GM12878 (cell line): ENCODE measurements around the gene EMID1. TPM values are rescaled to one million over a fixed set of nuclear protein-coding genes. Genes with fewer than 3 reads are reported as not detected.

Experiments used
- ATAC-seq: fragments of 200-7000 bp; cut with Tn5 transposase; 3 replicates; pipeline ENCODE4 v1.9.1; 2020; ENCODE audit warnings: mild to moderate bottlenecking, moderate library complexity
- BruUV-seq: library from RNA; stranded (reverse); fragments of 400-500 nt; replicated peaks from 2 replicates; lab custom pipeline; 2021; lab: Mats Ljungman, UMichigan
- CTCF ChIA-PET: fragments of 300-600 bp; sonication (Branson Sonifier 250); formaldehyde crosslinking; extraction: SDS; loops from one replicate; lab custom pipeline; 2021; ENCODE audit warnings: inconsistent platforms; lab: Yijun Ruan, JAX
- POLR2A ChIA-PET: fragments of 350-600 bp; formaldehyde crosslinking; extraction: SDS; loops from one replicate; lab custom pipeline; 2021; ENCODE audit warnings: inconsistent platforms; lab: Charles Lee
- RAD21 ChIA-PET: fragments of 300-600 bp; sonication (Branson Sonifier 250); formaldehyde crosslinking; loops from one replicate; lab custom pipeline; 2023; ENCODE audit warnings: antibody characterized with exemption; ENCODE audit not compliant: unreplicated experiment; lab: Charles Lee
- SMC1A ChIA-PET: fragments of 300-600 bp; sonication (Branson Sonifier 250); formaldehyde crosslinking; loops from one replicate; lab custom pipeline; 2023; ENCODE audit not compliant: unreplicated experiment, uncharacterized antibody; lab: Charles Lee
- DNase-seq: peaks from one replicate; pipeline ENCODE4 v3.0.0-alpha.2; 2011; ENCODE audit warnings: low read depth, low spot score
- FAIRE-seq: peaks from 3 replicates; lab custom pipeline; 2011; peaks lifted over from hg19 to GRCh38; lab: Jason Lieb, UNC
- H2AFZ ChIP-seq: 2 replicates; pipeline ENCODE4 v1.6.0; 2011; ENCODE audit warnings: low read depth, low read length, control low read depth; ENCODE audit not compliant: control insufficient read depth
- H3K27ac ChIP-seq: 2 replicates; pipeline ENCODE4 v1.5.1; 2011; ENCODE audit warnings: control low read depth; ENCODE audit not compliant: control insufficient read depth, insufficient read depth
- H3K27me3 ChIP-seq, 2 experiments: replicated peaks in 1 of 2; 2 replicates each; pipeline versions ENCODE4 v1.6.0 to v1.6.1; 2011; ENCODE audit warnings: low read length in 1 of 2; ENCODE audit not compliant: control insufficient read depth in 2 of 2, insufficient read depth in 2 of 2
- H3K36me3 ChIP-seq, 2 experiments: 2 replicates each; pipeline ENCODE4 v1.5.1; 2011; ENCODE audit warnings: low read length in 1 of 2; ENCODE audit not compliant: control insufficient read depth in 2 of 2, insufficient read depth in 2 of 2
- H3K4me1 ChIP-seq: 2 replicates; pipeline ENCODE4 v1.6.1; 2011; ENCODE audit warnings: mild to moderate bottlenecking, low read length, moderate library complexity, mixed read lengths; ENCODE audit not compliant: control insufficient read depth, insufficient read depth
- H3K4me2 ChIP-seq: 2 replicates; pipeline ENCODE4 v1.6.0; 2011; ENCODE audit warnings: control low read depth; ENCODE audit not compliant: control insufficient read depth, insufficient read depth
- H3K4me3 ChIP-seq: fragments of 200-600 bp; sonication (generic); 2 replicates; pipeline ENCODE4 v1.5.1; 2016
- H3K79me2 ChIP-seq: 2 replicates; pipeline ENCODE4 v1.6.0; 2011; ENCODE audit warnings: low read length; ENCODE audit not compliant: control insufficient read depth, insufficient read depth
- H3K9ac ChIP-seq: 2 replicates; pipeline ENCODE4 v1.8.0; 2011; ENCODE audit warnings: low read length, control low read depth, mixed read lengths; ENCODE audit not compliant: control insufficient read depth, insufficient read depth
- H3K9me3 ChIP-seq: replicated peaks from 3 replicates; pipeline ENCODE4 v1.5.1; 2011; ENCODE audit warnings: mild to moderate bottlenecking, low read length; ENCODE audit not compliant: control insufficient read depth, insufficient read depth
- H4K20me1 ChIP-seq: 2 replicates; pipeline ENCODE4 v1.6.0; 2011; ENCODE audit not compliant: control insufficient read depth, insufficient read depth
- BCL11A ChIP-seq: IDR thresholded peaks from 2 replicates; pipeline ENCODE4 v1.6.1; 2011; ENCODE audit warnings: low read depth, low read length
- BMI1 ChIP-seq: fragments of 450-650 bp; IDR thresholded peaks from 2 replicates; pipeline ENCODE4 v1.6.1; 2016; ENCODE audit warnings: mild to moderate bottlenecking, moderate library complexity, borderline replicate concordance
- E2F8 ChIP-seq: fragments of 450-650 bp; IDR thresholded peaks from 2 replicates; pipeline ENCODE4 v1.6.1; 2018; ENCODE audit warnings: mild to moderate bottlenecking, low read depth, moderate library complexity; ENCODE audit not compliant: partially characterized antibody
- NR2C1 ChIP-seq: fragments of 450-650 bp; IDR thresholded peaks from 2 replicates; pipeline ENCODE4 v1.6.1; 2017; ENCODE audit warnings: antibody characterized with exemption, mild to moderate bottlenecking, moderate library complexity
- PML ChIP-seq: IDR thresholded peaks from 2 replicates; pipeline ENCODE4 v1.6.1; 2012; ENCODE audit warnings: low read length, inconsistent platforms
- POLR2AphosphoS2 ChIP-seq: IDR thresholded peaks from 2 replicates; pipeline ENCODE4 v1.6.1; 2011; ENCODE audit warnings: low read depth, mild to moderate bottlenecking, low read length, improper control_type of control experiment, moderate library complexity
- TBL1XR1 ChIP-seq: IDR thresholded peaks from 2 replicates; pipeline ENCODE4 v1.6.1; 2012; ENCODE audit warnings: low read depth, low read length, improper control_type of control experiment
- TCF7 ChIP-seq: IDR thresholded peaks from 2 replicates; pipeline ENCODE4 v1.6.1; 2014; ENCODE audit warnings: antibody characterized with exemption, borderline replicate concordance
- WGBS: methylation state at CpG from one replicate; pipeline ENCODE4 v1.1.6; 2016; ENCODE audit warnings: low lambda C conversion rate; ENCODE audit not compliant: insufficient replicate concordance, insufficient coverage; ENCODE audit errors: missing lambda C conversion rate; 5-methylcytosine and 5-hydroxymethylcytosine counted together
- in situ Hi-C: fragments of 300-500 bp; cut with MboI; formaldehyde crosslinking; loops from 9 replicates; pipeline ENCODE4 v1.14.3; 2018; ENCODE audit warnings: mixed read lengths
- intact Hi-C: fragments of 100-400 bp; cut with micrococcal nuclease; formaldehyde crosslinking; loops from one replicate; pipeline ENCODE4 v1.14.2; 2022; ENCODE audit not compliant: unreplicated experiment
- polyA plus RNA-seq, 11 experiments: library from polyadenylated mRNA; depleted of rRNA in 4 of 11; unstranded in 6 of 11; stranded (reverse) in 5 of 11; fragments of >200 nt; fragmentation: Nextera tagmentation in 4 of 11; fragmentation: Illumina TruSeq in 1 of 11; extraction: Ambion mirVana in 4 of 11; extraction: Trizol in 1 of 11; gene quantifications; 1 replicate in 1 of 11; 2 replicates in 10 of 11; pipeline versions ENCODE4 v1.2.1 to v1.2.3, GENCODE V29; 2011 to 2016; ENCODE audit warnings: inconsistent platforms in 2 of 11, missing spikeins in 2 of 11, low read depth in 1 of 11
- total RNA-seq, 4 experiments: library from RNA; depleted of rRNA in 3 of 4; stranded (reverse); fragments of >200 nt in 3 of 4; fragmentation: Illumina TruSeq in 1 of 4; extraction: Trizol in 1 of 4; gene quantifications; 2 replicates each; pipeline versions ENCODE4 v1.2.1 to v1.2.3, GENCODE V29; 2013 to 2021
- TF ChIP-seq, protein P1 (sequence below): fragments of 450-650 bp; IDR thresholded peaks from 2 replicates; pipeline ENCODE4 v1.6.1; 2017; ENCODE audit warnings: low read depth, mild to moderate bottlenecking, moderate library complexity
- TF ChIP-seq, protein P2 (sequence below): fragments of 150-350 bp; IDR thresholded peaks from 2 replicates; pipeline ENCODE4 v1.6.1; 2014; ENCODE audit warnings: mild to moderate bottlenecking, low read depth, low read length
- TF ChIP-seq, protein P3 (sequence below): IDR thresholded peaks from 2 replicates; pipeline ENCODE4 v1.6.1; 2011; ENCODE audit warnings: low read depth, mild to moderate bottlenecking, low read length, moderate library complexity, borderline replicate concordance; ENCODE audit errors: extremely low read depth
- TF ChIP-seq, protein P4 (sequence below): IDR thresholded peaks from 2 replicates; pipeline ENCODE4 v1.6.1; 2011; ENCODE audit warnings: borderline replicate concordance, low read depth, mild to moderate bottlenecking, moderate library complexity, low read length; ENCODE audit not compliant: insufficient read depth, poor library complexity, severe bottlenecking

Gene EMID1
- total and polyA plus RNA-seq, 10 of the 15 experiments (the other 5 are each of a cell fraction or from before 2014, with no cell fraction given): 1.2 to 60.3 (median 12.0) TPM

DNA sequence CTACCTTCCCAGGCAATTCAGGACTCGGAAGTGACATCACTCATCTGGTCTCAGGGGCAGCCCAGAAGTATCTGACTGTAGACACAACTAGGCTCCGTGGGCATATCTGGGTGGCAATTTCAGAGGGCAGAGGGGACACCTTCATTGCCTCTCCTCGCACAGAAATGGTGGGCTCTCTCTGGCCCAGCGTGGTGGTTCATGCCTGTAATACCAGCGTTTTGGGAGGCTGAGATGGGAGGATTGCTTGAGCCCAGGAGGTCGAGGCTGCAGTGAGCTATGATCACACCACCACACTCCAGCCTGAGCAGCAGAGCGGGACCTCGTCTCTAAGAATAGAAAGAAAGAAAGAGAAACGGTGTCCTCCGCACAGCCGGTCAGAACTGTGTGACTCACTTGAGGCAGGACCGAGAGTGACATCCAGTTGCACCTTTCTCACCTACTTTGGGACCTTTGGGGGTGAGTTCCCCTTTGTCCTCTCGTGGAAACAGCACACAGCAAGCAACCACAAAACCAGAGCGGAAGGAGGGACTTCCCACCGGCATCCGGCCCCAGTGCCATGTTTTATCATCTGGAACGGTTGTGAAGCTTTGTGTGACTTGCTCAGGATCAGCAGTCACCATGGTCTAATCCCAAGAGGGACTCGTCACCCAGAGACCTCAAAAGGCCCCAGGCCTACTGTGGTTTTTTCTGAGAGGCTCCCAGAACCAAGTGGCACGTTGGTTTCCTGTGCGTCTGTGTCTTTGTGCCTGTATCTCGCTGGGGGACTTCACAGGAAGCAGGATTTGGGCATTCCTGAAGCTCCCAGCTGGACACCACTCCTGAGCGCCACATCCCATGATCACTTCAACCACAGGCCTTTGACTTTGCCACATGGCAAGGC, 38.4 kb upstream of the EMID1 start:
- peak overlapping the region; percentile 64 for H3K4me2 ChIP-seq
- ChIA-PET CTCF (interaction anchor here (0.6 to 6.2 kb wide), 11 partner anchors 9 to 369 kb away, joined by 3 to 78 read pairs (median 5); partner anchors contain the start of gene EMID1), POLR2A (interaction anchor here (0.6 to 10.6 kb wide), 4 partner anchors 9 to 438 kb away, joined by 3 to 239 read pairs (median 4); partner anchors contain the start of gene EMID1)
- TF ChIP-seq BMI1 (peak; percentile 80), TBL1XR1 (peak; percentile 100), NR2C1 (no peak), BCL11A (peak; percentile 95), TCF7 (peak; percentile 77), PML (0 out of 2 replicates have a peak, but pooled peaks have one; percentile 84), POLR2AphosphoS2 (no peak), E2F8 (peak; percentile 74)
- TF ChIP-seq, protein P1, sequence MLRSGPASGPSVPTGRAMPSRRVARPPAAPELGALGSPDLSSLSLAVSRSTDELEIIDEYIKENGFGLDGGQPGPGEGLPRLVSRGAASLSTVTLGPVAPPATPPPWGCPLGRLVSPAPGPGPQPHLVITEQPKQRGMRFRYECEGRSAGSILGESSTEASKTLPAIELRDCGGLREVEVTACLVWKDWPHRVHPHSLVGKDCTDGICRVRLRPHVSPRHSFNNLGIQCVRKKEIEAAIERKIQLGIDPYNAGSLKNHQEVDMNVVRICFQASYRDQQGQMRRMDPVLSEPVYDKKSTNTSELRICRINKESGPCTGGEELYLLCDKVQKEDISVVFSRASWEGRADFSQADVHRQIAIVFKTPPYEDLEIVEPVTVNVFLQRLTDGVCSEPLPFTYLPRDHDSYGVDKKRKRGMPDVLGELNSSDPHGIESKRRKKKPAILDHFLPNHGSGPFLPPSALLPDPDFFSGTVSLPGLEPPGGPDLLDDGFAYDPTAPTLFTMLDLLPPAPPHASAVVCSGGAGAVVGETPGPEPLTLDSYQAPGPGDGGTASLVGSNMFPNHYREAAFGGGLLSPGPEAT: peak; percentile 100
- TF ChIP-seq, protein P2, sequence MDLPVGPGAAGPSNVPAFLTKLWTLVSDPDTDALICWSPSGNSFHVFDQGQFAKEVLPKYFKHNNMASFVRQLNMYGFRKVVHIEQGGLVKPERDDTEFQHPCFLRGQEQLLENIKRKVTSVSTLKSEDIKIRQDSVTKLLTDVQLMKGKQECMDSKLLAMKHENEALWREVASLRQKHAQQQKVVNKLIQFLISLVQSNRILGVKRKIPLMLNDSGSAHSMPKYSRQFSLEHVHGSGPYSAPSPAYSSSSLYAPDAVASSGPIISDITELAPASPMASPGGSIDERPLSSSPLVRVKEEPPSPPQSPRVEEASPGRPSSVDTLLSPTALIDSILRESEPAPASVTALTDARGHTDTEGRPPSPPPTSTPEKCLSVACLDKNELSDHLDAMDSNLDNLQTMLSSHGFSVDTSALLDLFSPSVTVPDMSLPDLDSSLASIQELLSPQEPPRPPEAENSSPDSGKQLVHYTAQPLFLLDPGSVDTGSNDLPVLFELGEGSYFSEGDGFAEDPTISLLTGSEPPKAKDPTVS: no peak
- TF ChIP-seq, protein P3, sequence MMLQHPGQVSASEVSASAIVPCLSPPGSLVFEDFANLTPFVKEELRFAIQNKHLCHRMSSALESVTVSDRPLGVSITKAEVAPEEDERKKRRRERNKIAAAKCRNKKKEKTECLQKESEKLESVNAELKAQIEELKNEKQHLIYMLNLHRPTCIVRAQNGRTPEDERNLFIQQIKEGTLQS: no peak
- TF ChIP-seq, protein P4, sequence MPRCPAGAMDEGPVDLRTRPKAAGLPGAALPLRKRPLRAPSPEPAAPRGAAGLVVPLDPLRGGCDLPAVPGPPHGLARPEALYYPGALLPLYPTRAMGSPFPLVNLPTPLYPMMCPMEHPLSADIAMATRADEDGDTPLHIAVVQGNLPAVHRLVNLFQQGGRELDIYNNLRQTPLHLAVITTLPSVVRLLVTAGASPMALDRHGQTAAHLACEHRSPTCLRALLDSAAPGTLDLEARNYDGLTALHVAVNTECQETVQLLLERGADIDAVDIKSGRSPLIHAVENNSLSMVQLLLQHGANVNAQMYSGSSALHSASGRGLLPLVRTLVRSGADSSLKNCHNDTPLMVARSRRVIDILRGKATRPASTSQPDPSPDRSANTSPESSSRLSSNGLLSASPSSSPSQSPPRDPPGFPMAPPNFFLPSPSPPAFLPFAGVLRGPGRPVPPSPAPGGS: peak; percentile 99

More for the DNA sequence above, 38.4 kb upstream of the EMID1 start:
- FAIRE-seq (peak; percentile 100), DNase-seq (peak; percentile 100), ATAC-seq (peak; percentile 88)
- H3K79me2 ChIP-seq: no peaks in the 10 kb centered on the region
- intact Hi-C loops (loop anchor here (1.0 to 5.0 kb wide), 2 partner anchors 35 to 260 kb away; no protein-coding TSS in a partner anchor), in situ Hi-C loops (loop anchor here (5.0 kb wide), 1 partner anchor 35 kb away; no protein-coding TSS in a partner anchor)
- peaks cover 4% of the 10 kb centered on the region; the same call in 2 of the 3 replicates for H3K9me3 ChIP-seq
- H3K27me3 ChIP-seq: no peaks in the 10 kb centered on the region; a peak in 1 of 4 replicates
- H3K4me1 ChIP-seq: peaks cover 27% of the 10 kb centered on the region
- H3K4me3 ChIP-seq: no peak overlapping the region
- H3K36me3 ChIP-seq: no peaks in the 10 kb centered on the region
- ChIA-PET SMC1A (interaction anchor here (0.5 to 6.2 kb wide), 9 partner anchors 9 to 726 kb away, joined by 3 to 165 read pairs (median 4); partner anchors contain the start of gene EMID1), RAD21 (interaction anchor here (0.7 to 4.9 kb wide), 11 partner anchors 10 to 237 kb away, joined by 3 to 153 read pairs (median 4); partner anchors contain the start of genes EMID1 and KREMEN1)
- BruUV-seq: no TSS peak
- WGBS: 4% methylated on average over 22 of the region's 22 CpGs
- peak overlapping the region; percentile 44; the same call in 1 of the 2 replicates for H3K9ac ChIP-seq
- no peak overlapping the region for H2AFZ ChIP-seq
- H3K27ac ChIP-seq: peak overlapping the region; percentile 76
- no peaks in the 10 kb centered on the region for H4K20me1 ChIP-seq
